HG03442 (cell line): ENCODE results near the gene ACVRL1.
A peak's percentile ranks its signal among the peaks of the same experiment; 100 is the strongest.

Experiments used
- ATAC-seq: cut with Tn5 transposase; IDR thresholded peaks from one replicate; pipeline ENCODE4 v1.9.1; 2021; ENCODE audit warnings: mild to moderate bottlenecking, moderate library complexity; ENCODE audit not compliant: unreplicated experiment

Gene ACVRL1

GRCh38 chr12:51959211-51959610 is 51.9 kb downstream of the ACVRL1 start:
- ATAC-seq, result no peak

- no peak for ATAC-seq
These were observed 52.6 kb downstream of the ACVRL1 start for GRCh38 chr12:51959921-51960320.

GRCh38 chr12:51960488-51960887 is 53.2 kb downstream of the ACVRL1 start:
- ATAC-seq, result no peak

- no peak for ATAC-seq
These were observed 53.6 kb downstream of the ACVRL1 start for GRCh38 chr12:51960890-51961289.

- no peak for ATAC-seq
These were observed 54.5 kb downstream of the ACVRL1 start for GRCh38 chr12:51961834-51962233.

- no peak for ATAC-seq
These were observed 55.4 kb downstream of the ACVRL1 start for GRCh38 chr12:51962737-51963136.

- no peak for ATAC-seq
These were observed 56.2 kb downstream of the ACVRL1 start for GRCh38 chr12:51963477-51963876.

GRCh38 chr12:51969643-51970042 is 62.3 kb downstream of the ACVRL1 start:
- no peak for ATAC-seq

- ATAC-seq, result peak; percentile 92
These were observed 63.8 kb downstream of the ACVRL1 start for GRCh38 chr12:51970904-51971646.

GRCh38 chr12:51971679-51972421 is 64.5 kb downstream of the ACVRL1 start:
- ATAC-seq, result no peak

- ATAC-seq, result no peak
These were observed 65.1 kb downstream of the ACVRL1 start for GRCh38 chr12:51972422-51972812.

GRCh38 chr12:51972849-51973273 is 65.6 kb downstream of the ACVRL1 start:
- ATAC-seq, result no peak
